GM10266 (cell line): Measurements from ENCODE around the gene SYVN1.
A peak's percentile ranks its signal among the peaks of the same experiment; 100 is the strongest.

Source experiments
- DNase-seq: peaks from one replicate; pipeline ENCODE4 v3.0.0; 2012; ENCODE audit errors: extremely low spot score
- CTCF ChIP-seq: IDR thresholded peaks from 2 replicates; pipeline ENCODE4 v1.5.1; 2012; ENCODE audit warnings: mild to moderate bottlenecking, low read depth; ENCODE audit not compliant: control insufficient read depth, insufficient read depth; ENCODE audit errors: missing control alignments

SYVN1 gene

GRCh38 chr11:65134952-65135632 lies 773 bp upstream of the SYVN1 start:
- peak; percentile 94 for DNase-seq
- no peak for TF ChIP-seq CTCF

GRCh38 chr11:65133724-65134123 lies 595 bp downstream of the SYVN1 start:
- TF ChIP-seq CTCF: no peak
- DNase-seq: no peak

GRCh38 chr11:65132988-65133700 lies 1.2 kb downstream of the SYVN1 start:
- TF ChIP-seq CTCF: no peak

GRCh38 chr11:65132238-65132987 lies 1.9 kb downstream of the SYVN1 start:
- no peak for DNase-seq
- no peak for TF ChIP-seq CTCF

More at GRCh38 chr11:65132988-65133700, 1.2 kb downstream of the SYVN1 start:
- no peak for DNase-seq

- no peak for DNase-seq
- TF ChIP-seq CTCF: no peak
Observed at GRCh38 chr11:65131895-65132237, 2.5 kb downstream of the SYVN1 start.

GRCh38 chr11:65131417-65131776 lies 2.9 kb downstream of the SYVN1 start:
- no peak for TF ChIP-seq CTCF
- no peak for DNase-seq
